Liver (tissue), 3 donors: ENCODE measurements around the gene CASTOR1.

Experiments
- ATF3 ChIP-seq: IDR thresholded peaks from 2 replicates; pipeline ENCODE4 v1.6.1; 2016; ENCODE audit warnings: antibody characterized with exemption
- CTCF ChIP-seq: fragments of 150-350 bp; IDR thresholded peaks from 2 replicates; pipeline ENCODE4 v1.5.1; 2017; ENCODE audit warnings: improper control_type of control experiment, low read depth, low read length; ENCODE audit not compliant: missing input control
- FOXA1 ChIP-seq: IDR thresholded peaks from 2 replicates; pipeline ENCODE4 v1.6.1; 2016; ENCODE audit warnings: antibody characterized with exemption
- GABPA ChIP-seq, 2 donors: IDR thresholded peaks in 1 of 2; conservative IDR thresholded peaks in 1 of 2; 2 replicates each; pipeline ENCODE4 v1.6.1; 2016; ENCODE audit warnings: antibody characterized with exemption in 2 of 2, mild to moderate bottlenecking in 1 of 2, moderate library complexity in 1 of 2
- HNF4G ChIP-seq: IDR thresholded peaks from 2 replicates; pipeline ENCODE4 v1.6.1; 2016; ENCODE audit warnings: antibody characterized with exemption
- RAD21 ChIP-seq, 2 donors: IDR thresholded peaks; 2 replicates each; pipeline ENCODE4 v1.6.1; 2016; ENCODE audit warnings: antibody characterized with exemption in 2 of 2, mild to moderate bottlenecking in 2 of 2
- REST ChIP-seq: IDR thresholded peaks from 2 replicates; pipeline ENCODE4 v1.6.1; 2016; ENCODE audit warnings: antibody characterized with exemption, mild to moderate bottlenecking
- RXRA ChIP-seq, 2 donors: IDR thresholded peaks; 2 replicates each; pipeline ENCODE4 v1.6.1; 2017 to 2018; ENCODE audit warnings: antibody characterized with exemption in 2 of 2, mild to moderate bottlenecking in 1 of 2
- YY1 ChIP-seq: IDR thresholded peaks from 2 replicates; pipeline ENCODE4 v1.6.1; 2016; ENCODE audit warnings: antibody characterized with exemption, mild to moderate bottlenecking
- TF ChIP-seq, protein P1 (sequence below): IDR thresholded peaks from 2 replicates; pipeline ENCODE4 v1.6.1; 2016; ENCODE audit warnings: antibody characterized with exemption
- donor health status: healthy.
- donor health status: healthy.

DNA sequence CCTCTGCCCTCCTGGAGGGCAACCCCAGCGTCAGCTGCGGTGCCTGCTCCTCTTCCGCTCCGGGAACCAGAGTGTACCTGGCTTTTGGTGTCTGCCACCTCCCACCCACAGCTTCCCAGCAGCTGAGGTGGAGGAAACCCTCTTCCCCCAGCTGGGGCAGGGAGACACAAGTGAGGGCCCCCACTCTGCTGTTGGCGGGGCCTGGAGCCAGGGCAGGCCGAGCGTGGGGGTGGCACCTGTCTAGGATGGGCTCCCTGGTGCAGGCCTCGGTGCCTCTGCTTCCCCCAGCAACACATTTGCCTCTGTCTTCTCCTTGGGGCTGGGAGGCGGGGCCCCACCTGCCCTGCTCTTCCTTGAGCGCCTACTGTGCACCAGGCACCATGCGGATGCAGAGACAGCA lies 29.0 kb downstream of the CASTOR1 start:
- TF ChIP-seq CTCF: no peak
- no peak for TF ChIP-seq RAD21 (IDR thresholded peaks at IDR 0.05)
- no peak for TF ChIP-seq GABPA (IDR thresholded peaks at IDR 0.05 in 1 of 2, conservative IDR thresholded peaks at IDR 0.05 in 1 of 2)
- TF ChIP-seq REST: no peak
- no peak for TF ChIP-seq FOXA1
- no peak for TF ChIP-seq RXRA (IDR thresholded peaks at IDR 0.05)
- TF ChIP-seq ATF3: no peak
- no peak for TF ChIP-seq YY1
- TF ChIP-seq HNF4G: no peak
- TF ChIP-seq, protein P1, sequence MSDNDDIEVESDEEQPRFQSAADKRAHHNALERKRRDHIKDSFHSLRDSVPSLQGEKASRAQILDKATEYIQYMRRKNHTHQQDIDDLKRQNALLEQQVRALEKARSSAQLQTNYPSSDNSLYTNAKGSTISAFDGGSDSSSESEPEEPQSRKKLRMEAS: no peak
